Mucosa of descending colon (tissue), 3 donors: ENCODE data around the gene MESP1. TPM values are rescaled to one million over a fixed set of nuclear protein-coding genes. Genes with fewer than 3 reads are reported as not detected.

ENCODE experiments used
- ATAC-seq: fragments of 200-7000 bp; cut with Tn5 transposase; one replicate; pipeline ENCODE4 v1.9.1; 2020; ENCODE audit warnings: mild to moderate bottlenecking, moderate library complexity
- DNase-seq, 3 donors: peaks; one replicate each; pipeline ENCODE4 v3.0.0-alpha.2; 2020
- H3K36me3 ChIP-seq: fragments of 200-600 bp; one replicate; pipeline ENCODE4 v1.8.0; 2021; ENCODE audit warnings: low read depth, mild to moderate bottlenecking
- H3K4me1 ChIP-seq: fragments of 200-600 bp; one replicate; pipeline ENCODE4 v1.8.0; 2021; ENCODE audit warnings: low read depth, mild to moderate bottlenecking
- H3K4me3 ChIP-seq: fragments of 200-600 bp; one replicate; pipeline ENCODE4 v1.8.0; 2021; ENCODE audit warnings: mild to moderate bottlenecking
- H3K9me3 ChIP-seq: fragments of 200-600 bp; one replicate; pipeline ENCODE4 v1.8.0; 2021; ENCODE audit warnings: mild to moderate bottlenecking
- CTCF ChIP-seq: fragments of 200-600 bp; IDR thresholded peaks from one replicate; pipeline ENCODE4 v1.8.0; 2022; ENCODE audit warnings: antibody characterized with exemption, mild to moderate bottlenecking
- intact Hi-C, 2 donors: fragments of 100-400 bp; cut with DNase I in 1 of 2; cut with micrococcal nuclease in 1 of 2; formaldehyde crosslinking; loops; one replicate each; pipeline versions ENCODE4 v1.11.0 to v1.11.1; 2022; cut with DNase I, micrococcal nuclease
- total RNA-seq, 3 donors: library from RNA; stranded (reverse); fragmentation: NEBNext Ultra II Directional in 2 of 3; extraction: Animal tissue kit (Norgen Biotek cat#: 25700) in 2 of 3; gene quantifications; one replicate each; pipeline versions ENCODE4 v1.2.1 to v1.2.4, GENCODE V29; 2021 to 2023
- donor health status: DM: no; HTN: no; CAD: no; lungs with moderate emphysema.
- donor health status: DM: no; HTN: no; CAD: no.
- donor health status: DM: no; HTN: yes; CAD: no.

The MESP1 gene
- total RNA-seq, 3 donors from 2014 or later = 4.6 to 10.2 (median 8.5) TPM

- DNase-seq = no peak
- Histone ChIP-seq H3K4me1 (no peaks in the 10 kb centered on the region), H3K4me3 (no peak overlapping the region), H3K36me3 (no peaks in the 10 kb centered on the region), H3K9me3 (no peaks in the 10 kb centered on the region)
- intact Hi-C loops = no loop called here
- no peak for TF ChIP-seq CTCF
- peak; percentile 25 for ATAC-seq
Observed at GRCh38 chr15:89728254-89728653, 22.8 kb downstream of the MESP1 start.

GRCh38 chr15:89725064-89725463, 26.0 kb downstream of the MESP1 start:
- H3K4me1 ChIP-seq = no peaks in the 10 kb centered on the region
- intact Hi-C loops = no loop called here
- no peak for DNase-seq
- no peaks in the 10 kb centered on the region for H3K9me3 ChIP-seq
- no peaks in the 10 kb centered on the region for H3K36me3 ChIP-seq
- no peak for ATAC-seq
- no peak overlapping the region for H3K4me3 ChIP-seq
- no peak for TF ChIP-seq CTCF

GRCh38 chr15:89724621-89725020, 26.4 kb downstream of the MESP1 start:
- no peak for TF ChIP-seq CTCF
- DNase-seq = no peak
- no peaks in the 10 kb centered on the region for H3K4me1 ChIP-seq
- no peak for ATAC-seq
- H3K36me3 ChIP-seq = no peaks in the 10 kb centered on the region
- H3K4me3 ChIP-seq = no peak overlapping the region
- no peaks in the 10 kb centered on the region for H3K9me3 ChIP-seq
- intact Hi-C loops = no loop called here

DNA sequence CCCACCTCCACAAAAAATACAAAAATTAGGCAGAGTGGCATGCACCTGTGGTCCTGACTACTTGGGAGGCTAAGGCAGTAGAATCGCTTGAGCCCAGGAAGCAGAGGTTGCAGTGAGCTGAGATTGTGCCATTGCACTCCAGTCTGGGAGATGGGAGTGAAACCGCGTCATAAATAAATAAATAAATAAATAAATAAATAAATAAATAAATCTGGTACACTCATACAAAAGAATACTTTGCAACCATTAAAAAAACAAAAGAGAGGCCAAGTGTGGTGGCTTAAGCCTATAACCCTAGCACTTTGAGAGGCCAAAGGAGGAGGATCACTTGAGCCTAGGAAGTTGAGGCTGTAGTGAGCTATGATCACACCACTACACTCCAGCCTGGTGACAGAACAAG, 28.0 kb downstream of the MESP1 start:
- H3K4me3 ChIP-seq = no peak overlapping the region
- DNase-seq (no peak), ATAC-seq (no peak)
- no peak for TF ChIP-seq CTCF
- intact Hi-C loops = no loop called here
- H3K36me3 ChIP-seq = no peaks in the 10 kb centered on the region
- no peaks in the 10 kb centered on the region for H3K9me3 ChIP-seq
- H3K4me1 ChIP-seq = no peaks in the 10 kb centered on the region

- H3K36me3 ChIP-seq = no peaks in the 10 kb centered on the region
- no peak overlapping the region for H3K4me3 ChIP-seq
- DNase-seq (no peak), ATAC-seq (no peak)
- intact Hi-C loops = no loop called here
- no peaks in the 10 kb centered on the region for H3K9me3 ChIP-seq
- no peaks in the 10 kb centered on the region for H3K4me1 ChIP-seq
- TF ChIP-seq CTCF = no peak
Observed at GRCh38 chr15:89714775-89715174, 36.3 kb downstream of the MESP1 start.

GRCh38 chr15:89707577-89707976, 43.5 kb downstream of the MESP1 start:
- no peak for TF ChIP-seq CTCF
- Histone ChIP-seq H3K4me3 (no peak overlapping the region), H3K36me3 (no peaks in the 10 kb centered on the region), H3K4me1 (no peaks in the 10 kb centered on the region), H3K9me3 (no peaks in the 10 kb centered on the region)
- ATAC-seq (no peak), DNase-seq (no peak)
- intact Hi-C loops = no loop called here
